Measurements from ENCODE around the gene GEMIN7. TPM values are rescaled to one million over a fixed set of nuclear protein-coding genes. Genes with fewer than 3 reads are reported as not detected.

Gene GEMIN7
- total and polyA plus RNA-seq, 2 of the 13 experiments (the other 11 are each of a cell fraction or from before 2014, with no cell fraction given) = 24.1 to 30.6 TPM

DNA sequence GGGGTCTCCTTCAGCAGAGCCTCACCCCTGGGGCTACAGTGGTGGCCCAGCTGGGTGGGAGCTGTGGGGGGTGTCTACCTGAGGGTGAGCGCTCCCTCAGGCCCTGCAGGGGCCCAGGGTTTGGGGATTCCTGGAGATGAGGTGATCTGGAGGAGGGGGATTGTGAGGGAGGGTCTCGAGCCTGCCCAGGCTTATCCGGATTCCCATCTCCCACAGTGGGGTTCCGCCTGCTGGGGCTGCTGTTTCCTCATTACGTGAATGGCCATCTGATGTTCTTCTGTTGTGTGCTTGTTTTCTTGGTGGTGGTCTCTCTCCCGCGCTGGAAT lies 18.4 kb downstream of the GEMIN7 start (continued):
- TF ChIP-seq, protein P1, sequence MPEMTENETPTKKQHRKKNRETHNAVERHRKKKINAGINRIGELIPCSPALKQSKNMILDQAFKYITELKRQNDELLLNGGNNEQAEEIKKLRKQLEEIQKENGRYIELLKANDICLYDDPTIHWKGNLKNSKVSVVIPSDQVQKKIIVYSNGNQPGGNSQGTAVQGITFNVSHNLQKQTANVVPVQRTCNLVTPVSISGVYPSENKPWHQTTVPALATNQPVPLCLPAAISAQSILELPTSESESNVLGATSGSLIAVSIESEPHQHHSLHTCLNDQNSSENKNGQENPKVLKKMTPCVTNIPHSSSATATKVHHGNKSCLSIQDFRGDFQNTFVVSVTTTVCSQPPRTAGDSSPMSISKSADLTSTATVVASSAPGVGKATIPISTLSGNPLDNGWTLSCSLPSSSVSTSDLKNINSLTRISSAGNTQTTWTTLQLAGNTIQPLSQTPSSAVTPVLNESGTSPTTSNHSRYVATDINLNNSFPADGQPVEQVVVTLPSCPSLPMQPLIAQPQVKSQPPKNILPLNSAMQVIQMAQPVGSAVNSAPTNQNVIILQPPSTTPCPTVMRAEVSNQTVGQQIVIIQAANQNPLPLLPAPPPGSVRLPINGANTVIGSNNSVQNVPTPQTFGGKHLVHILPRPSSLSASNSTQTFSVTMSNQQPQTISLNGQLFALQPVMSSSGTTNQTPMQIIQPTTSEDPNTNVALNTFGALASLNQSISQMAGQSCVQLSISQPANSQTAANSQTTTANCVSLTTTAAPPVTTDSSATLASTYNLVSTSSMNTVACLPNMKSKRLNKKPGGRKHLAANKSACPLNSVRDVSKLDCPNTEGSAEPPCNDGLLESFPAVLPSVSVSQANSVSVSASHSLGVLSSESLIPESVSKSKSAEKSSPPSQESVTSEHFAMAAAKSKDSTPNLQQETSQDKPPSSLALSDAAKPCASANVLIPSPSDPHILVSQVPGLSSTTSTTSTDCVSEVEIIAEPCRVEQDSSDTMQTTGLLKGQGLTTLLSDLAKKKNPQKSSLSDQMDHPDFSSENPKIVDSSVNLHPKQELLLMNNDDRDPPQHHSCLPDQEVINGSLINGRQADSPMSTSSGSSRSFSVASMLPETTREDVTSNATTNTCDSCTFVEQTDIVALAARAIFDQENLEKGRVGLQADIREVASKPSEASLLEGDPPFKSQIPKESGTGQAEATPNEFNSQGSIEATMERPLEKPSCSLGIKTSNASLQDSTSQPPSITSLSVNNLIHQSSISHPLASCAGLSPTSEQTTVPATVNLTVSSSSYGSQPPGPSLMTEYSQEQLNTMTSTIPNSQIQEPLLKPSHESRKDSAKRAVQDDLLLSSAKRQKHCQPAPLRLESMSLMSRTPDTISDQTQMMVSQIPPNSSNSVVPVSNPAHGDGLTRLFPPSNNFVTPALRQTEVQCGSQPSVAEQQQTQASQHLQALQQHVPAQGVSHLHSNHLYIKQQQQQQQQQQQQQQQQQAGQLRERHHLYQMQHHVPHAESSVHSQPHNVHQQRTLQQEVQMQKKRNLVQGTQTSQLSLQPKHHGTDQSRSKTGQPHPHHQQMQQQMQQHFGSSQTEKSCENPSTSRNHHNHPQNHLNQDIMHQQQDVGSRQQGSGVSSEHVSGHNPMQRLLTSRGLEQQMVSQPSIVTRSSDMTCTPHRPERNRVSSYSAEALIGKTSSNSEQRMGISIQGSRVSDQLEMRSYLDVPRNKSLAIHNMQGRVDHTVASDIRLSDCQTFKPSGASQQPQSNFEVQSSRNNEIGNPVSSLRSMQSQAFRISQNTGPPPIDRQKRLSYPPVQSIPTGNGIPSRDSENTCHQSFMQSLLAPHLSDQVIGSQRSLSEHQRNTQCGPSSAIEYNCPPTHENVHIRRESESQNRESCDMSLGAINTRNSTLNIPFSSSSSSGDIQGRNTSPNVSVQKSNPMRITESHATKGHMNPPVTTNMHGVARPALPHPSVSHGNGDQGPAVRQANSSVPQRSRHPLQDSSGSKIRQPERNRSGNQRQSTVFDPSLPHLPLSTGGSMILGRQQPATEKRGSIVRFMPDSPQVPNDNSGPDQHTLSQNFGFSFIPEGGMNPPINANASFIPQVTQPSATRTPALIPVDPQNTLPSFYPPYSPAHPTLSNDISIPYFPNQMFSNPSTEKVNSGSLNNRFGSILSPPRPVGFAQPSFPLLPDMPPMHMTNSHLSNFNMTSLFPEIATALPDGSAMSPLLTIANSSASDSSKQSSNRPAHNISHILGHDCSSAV (CRISPR knock-in tag; IDR thresholded peaks at IDR 0.05; ENCODE audit: borderline replicate concordance) = no peak
- TF ChIP-seq FOXK1 (CRISPR knock-in tag; IDR thresholded peaks at IDR 0.05; ENCODE audit: borderline replicate concordance, low read depth) (0 out of 2 replicates have a peak, but pooled peaks have one; percentile 17), ETV6 (CRISPR knock-in tag; conservative IDR thresholded peaks at IDR 0.05) (no peak), RARA (CRISPR knock-in tag; IDR thresholded peaks at IDR 0.05) (0 out of 2 replicates have a peak, but pooled peaks have one; percentile 35), FOXO1 (CRISPR knock-in tag; IDR thresholded peaks at IDR 0.05) (peak; percentile 52; the same call in 1 of the 2 replicates), FLYWCH1 (CRISPR knock-in tag; IDR thresholded peaks at IDR 0.05) (no peak), ZBTB38 (CRISPR knock-in tag; IDR thresholded peaks at IDR 0.05) (0 out of 2 replicates have a peak, but pooled peaks have one; percentile 15), ATF7-NPFF (CRISPR knock-in tag; IDR thresholded peaks at IDR 0.05; ENCODE audit: low read depth) (no peak), TBP (CRISPR knock-in tag; IDR thresholded peaks at IDR 0.05) (no peak), ZBTB7A (CRISPR knock-in tag; IDR thresholded peaks at IDR 0.05) (peak; percentile 98), KLF13 (CRISPR knock-in tag; IDR thresholded peaks at IDR 0.05) (no peak), ZEB1 (IDR thresholded peaks at IDR 0.05; ENCODE audit: insufficient replicate concordance, low read depth) (peak; percentile 13), THAP11 (CRISPR knock-in tag; IDR thresholded peaks at IDR 0.05) (0 out of 2 replicates have a peak, but pooled peaks have one; percentile 47), ZNF143 (CRISPR knock-in tag; IDR thresholded peaks at IDR 0.05) (no peak), HNF4G (IDR thresholded peaks at IDR 0.05; ENCODE audit: borderline replicate concordance, low read depth, low read length) (peak; percentile 63; the same call in 1 of the 2 replicates), HNF4G (CRISPR knock-in tag; IDR thresholded peaks at IDR 0.05; ENCODE audit: borderline replicate concordance, low read depth) (no peak), CC2D1A (CRISPR knock-in tag; IDR thresholded peaks at IDR 0.05) (no peak), ZNF253 (CRISPR knock-in tag; IDR thresholded peaks at IDR 0.05; ENCODE audit: borderline replicate concordance) (no peak), ZNF343 (CRISPR knock-in tag; IDR thresholded peaks at IDR 0.05) (no peak), ZNF3 (CRISPR knock-in tag; IDR thresholded peaks at IDR 0.05) (no peak)
- TF ChIP-seq, protein P2, sequence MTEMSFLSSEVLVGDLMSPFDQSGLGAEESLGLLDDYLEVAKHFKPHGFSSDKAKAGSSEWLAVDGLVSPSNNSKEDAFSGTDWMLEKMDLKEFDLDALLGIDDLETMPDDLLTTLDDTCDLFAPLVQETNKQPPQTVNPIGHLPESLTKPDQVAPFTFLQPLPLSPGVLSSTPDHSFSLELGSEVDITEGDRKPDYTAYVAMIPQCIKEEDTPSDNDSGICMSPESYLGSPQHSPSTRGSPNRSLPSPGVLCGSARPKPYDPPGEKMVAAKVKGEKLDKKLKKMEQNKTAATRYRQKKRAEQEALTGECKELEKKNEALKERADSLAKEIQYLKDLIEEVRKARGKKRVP (CRISPR knock-in tag; IDR thresholded peaks at IDR 0.05) = no peak
- TF ChIP-seq, protein P3, sequence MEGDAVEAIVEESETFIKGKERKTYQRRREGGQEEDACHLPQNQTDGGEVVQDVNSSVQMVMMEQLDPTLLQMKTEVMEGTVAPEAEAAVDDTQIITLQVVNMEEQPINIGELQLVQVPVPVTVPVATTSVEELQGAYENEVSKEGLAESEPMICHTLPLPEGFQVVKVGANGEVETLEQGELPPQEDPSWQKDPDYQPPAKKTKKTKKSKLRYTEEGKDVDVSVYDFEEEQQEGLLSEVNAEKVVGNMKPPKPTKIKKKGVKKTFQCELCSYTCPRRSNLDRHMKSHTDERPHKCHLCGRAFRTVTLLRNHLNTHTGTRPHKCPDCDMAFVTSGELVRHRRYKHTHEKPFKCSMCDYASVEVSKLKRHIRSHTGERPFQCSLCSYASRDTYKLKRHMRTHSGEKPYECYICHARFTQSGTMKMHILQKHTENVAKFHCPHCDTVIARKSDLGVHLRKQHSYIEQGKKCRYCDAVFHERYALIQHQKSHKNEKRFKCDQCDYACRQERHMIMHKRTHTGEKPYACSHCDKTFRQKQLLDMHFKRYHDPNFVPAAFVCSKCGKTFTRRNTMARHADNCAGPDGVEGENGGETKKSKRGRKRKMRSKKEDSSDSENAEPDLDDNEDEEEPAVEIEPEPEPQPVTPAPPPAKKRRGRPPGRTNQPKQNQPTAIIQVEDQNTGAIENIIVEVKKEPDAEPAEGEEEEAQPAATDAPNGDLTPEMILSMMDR (CRISPR knock-in tag; IDR thresholded peaks at IDR 0.05) = peak; percentile 27
